HAP-1 (cell line): ENCODE data around the gene CCDC9B.

Experiments used
- DNase-seq, 2 experiments: peaks; one replicate each; pipeline ENCODE4 v3.0.0-alpha.2; 2016 to 2020; ENCODE audit warnings: low spot score in 2 of 2
- H3K27me3 ChIP-seq: fragments of 250-450 bp; sonication (Bioruptor Pico); 2 replicates; pipeline ENCODE4 v1.5.1; 2020; ENCODE audit warnings: low read depth, mild to moderate bottlenecking, moderate library complexity
- H3K36me3 ChIP-seq: fragments of 250-450 bp; sonication (Bioruptor Pico); replicated peaks from 2 replicates; pipeline ENCODE4 v1.5.1; 2020; ENCODE audit warnings: mild to moderate bottlenecking
- H3K4me1 ChIP-seq: fragments of 250-450 bp; sonication (Bioruptor Pico); 2 replicates; pipeline ENCODE4 v1.5.1; 2020; ENCODE audit warnings: mild to moderate bottlenecking
- H3K4me3 ChIP-seq: fragments of 250-450 bp; sonication (Bioruptor Pico); 2 replicates; pipeline ENCODE4 v1.5.1; 2020; ENCODE audit warnings: mild to moderate bottlenecking, moderate library complexity
- H3K9me3 ChIP-seq: fragments of 250-450 bp; sonication (Bioruptor Pico); 2 replicates; pipeline ENCODE4 v1.5.1; 2020; ENCODE audit warnings: mild to moderate bottlenecking, moderate library complexity
- in situ Hi-C: fragments of 300-500 bp; cut with MboI; formaldehyde crosslinking; loops from 3 replicates; pipeline ENCODE4 v1.14.3; 2020; ENCODE audit warnings: low sequenced_read_pairs, inconsistent platforms, mixed read lengths

CCDC9B gene

GRCh38 chr15:40310001-40310959 is 30.5 kb downstream of the CCDC9B start:
- Histone ChIP-seq H3K4me3 (no peak overlapping the region), H3K9me3 (no peaks in the 10 kb centered on the region), H3K27me3 (no peaks in the 10 kb centered on the region), H3K4me1 (peaks cover 20% of the 10 kb centered on the region), H3K36me3 (no peaks in the 10 kb centered on the region)
- in situ Hi-C loops: no loop called here
- DNase-seq: peak; percentile 24 to 75

- no peak overlapping the region for H3K4me3 ChIP-seq
- in situ Hi-C loops: no loop called here
- H3K27me3 ChIP-seq: no peaks in the 10 kb centered on the region
- DNase-seq: no peak
- H3K4me1 ChIP-seq: peaks cover 15% of the 10 kb centered on the region
- H3K9me3 ChIP-seq: no peaks in the 10 kb centered on the region
- H3K36me3 ChIP-seq: no peaks in the 10 kb centered on the region
Measured at GRCh38 chr15:40309344-40309862, 31.3 kb downstream of the CCDC9B start.

- Histone ChIP-seq H3K9me3 (no peaks in the 10 kb centered on the region), H3K36me3 (no peaks in the 10 kb centered on the region), H3K4me3 (no peak within 1 kb of the TSS), H3K27me3 (no peaks in the 10 kb centered on the region), H3K4me1 (peaks cover 3% of the 10 kb centered on the region; the same call in 1 of the 2 replicates)
- peak in 1 of 2 experiments; percentile 34 for DNase-seq
- in situ Hi-C loops: no loop called here
Measured at GRCh38 chr15:40307421-40308211, 33.1 kb downstream of the CCDC9B start, which contains the start of gene PLCB2. PLCB2 (minus strand) TSS chr15:40307935; CDS start chr15:40307672, 263 bp downstream.

GRCh38 chr15:40306908-40307307 is 33.8 kb downstream of the CCDC9B start:
- Histone ChIP-seq H3K36me3 (no peaks in the 10 kb centered on the region), H3K27me3 (no peaks in the 10 kb centered on the region), H3K4me1 (peaks cover 3% of the 10 kb centered on the region; the same call in 1 of the 2 replicates), H3K9me3 (no peaks in the 10 kb centered on the region), H3K4me3 (no peak overlapping the region)
- in situ Hi-C loops: no loop called here
- no peak for DNase-seq

- in situ Hi-C loops: no loop called here
- Histone ChIP-seq H3K9me3 (no peaks in the 10 kb centered on the region), H3K27me3 (no peaks in the 10 kb centered on the region), H3K36me3 (no peaks in the 10 kb centered on the region), H3K4me3 (no peak overlapping the region), H3K4me1 (peaks cover 3% of the 10 kb centered on the region; the same call in 1 of the 2 replicates)
- DNase-seq: no peak
Measured at GRCh38 chr15:40306371-40306770, 34.4 kb downstream of the CCDC9B start.

GRCh38 chr15:40305281-40305680 is 35.5 kb downstream of the CCDC9B start:
- Histone ChIP-seq H3K4me1 (peaks cover 3% of the 10 kb centered on the region; the same call in 1 of the 2 replicates), H3K36me3 (no peaks in the 10 kb centered on the region), H3K27me3 (no peaks in the 10 kb centered on the region), H3K4me3 (no peak overlapping the region), H3K9me3 (no peaks in the 10 kb centered on the region)
- in situ Hi-C loops: no loop called here
- DNase-seq: no peak

GRCh38 chr15:40303576-40303975 is 37.2 kb downstream of the CCDC9B start:
- in situ Hi-C loops: no loop called here
- H3K9me3 ChIP-seq: 0 out of 2 replicates have a peak, but pooled peaks cover 2% of the 10 kb centered on the region
- H3K4me3 ChIP-seq: no peak overlapping the region
- no peaks in the 10 kb centered on the region for H3K4me1 ChIP-seq
- no peaks in the 10 kb centered on the region for H3K36me3 ChIP-seq
- H3K27me3 ChIP-seq: no peaks in the 10 kb centered on the region
- DNase-seq: no peak

- in situ Hi-C loops: no loop called here
- 0 out of 2 replicates have a peak, but pooled peaks cover 2% of the 10 kb centered on the region for H3K9me3 ChIP-seq
- DNase-seq: no peak
- H3K4me1 ChIP-seq: no peaks in the 10 kb centered on the region
- H3K27me3 ChIP-seq: no peaks in the 10 kb centered on the region
- no peaks in the 10 kb centered on the region for H3K36me3 ChIP-seq
- H3K4me3 ChIP-seq: no peak overlapping the region
Measured at GRCh38 chr15:40302981-40303380, 37.8 kb downstream of the CCDC9B start.

- no peaks in the 10 kb centered on the region for H3K27me3 ChIP-seq
- 0 out of 2 replicates have a peak, but pooled peaks cover 2% of the 10 kb centered on the region for H3K9me3 ChIP-seq
- no peak for DNase-seq
- H3K4me3 ChIP-seq: no peak overlapping the region
- in situ Hi-C loops: no loop called here
- H3K4me1 ChIP-seq: no peaks in the 10 kb centered on the region
- no peaks in the 10 kb centered on the region for H3K36me3 ChIP-seq
Measured at GRCh38 chr15:40302288-40302886, 38.4 kb downstream of the CCDC9B start.

GRCh38 chr15:40301467-40302179 is 39.1 kb downstream of the CCDC9B start:
- Histone ChIP-seq H3K4me3 (no peak overlapping the region), H3K9me3 (0 out of 2 replicates have a peak, but pooled peaks cover 2% of the 10 kb centered on the region), H3K4me1 (no peaks in the 10 kb centered on the region), H3K36me3 (no peaks in the 10 kb centered on the region), H3K27me3 (no peaks in the 10 kb centered on the region)
- no peak for DNase-seq
- in situ Hi-C loops: no loop called here

GRCh38 chr15:40300771-40301170 is 40.0 kb downstream of the CCDC9B start:
- in situ Hi-C loops: no loop called here
- Histone ChIP-seq H3K27me3 (no peaks in the 10 kb centered on the region), H3K4me1 (no peaks in the 10 kb centered on the region), H3K9me3 (0 out of 2 replicates have a peak, but pooled peaks cover 2% of the 10 kb centered on the region), H3K36me3 (no peaks in the 10 kb centered on the region), H3K4me3 (no peak overlapping the region)
- DNase-seq: no peak

GRCh38 chr15:40300367-40300766 is 40.4 kb downstream of the CCDC9B start:
- Histone ChIP-seq H3K4me1 (no peaks in the 10 kb centered on the region), H3K4me3 (no peak overlapping the region), H3K9me3 (0 out of 2 replicates have a peak, but pooled peaks cover 2% of the 10 kb centered on the region), H3K36me3 (no peaks in the 10 kb centered on the region), H3K27me3 (no peaks in the 10 kb centered on the region)
- in situ Hi-C loops: no loop called here
- DNase-seq: no peak
